Measurements from ENCODE around the gene DTNBP1.

Gene DTNBP1

DNA sequence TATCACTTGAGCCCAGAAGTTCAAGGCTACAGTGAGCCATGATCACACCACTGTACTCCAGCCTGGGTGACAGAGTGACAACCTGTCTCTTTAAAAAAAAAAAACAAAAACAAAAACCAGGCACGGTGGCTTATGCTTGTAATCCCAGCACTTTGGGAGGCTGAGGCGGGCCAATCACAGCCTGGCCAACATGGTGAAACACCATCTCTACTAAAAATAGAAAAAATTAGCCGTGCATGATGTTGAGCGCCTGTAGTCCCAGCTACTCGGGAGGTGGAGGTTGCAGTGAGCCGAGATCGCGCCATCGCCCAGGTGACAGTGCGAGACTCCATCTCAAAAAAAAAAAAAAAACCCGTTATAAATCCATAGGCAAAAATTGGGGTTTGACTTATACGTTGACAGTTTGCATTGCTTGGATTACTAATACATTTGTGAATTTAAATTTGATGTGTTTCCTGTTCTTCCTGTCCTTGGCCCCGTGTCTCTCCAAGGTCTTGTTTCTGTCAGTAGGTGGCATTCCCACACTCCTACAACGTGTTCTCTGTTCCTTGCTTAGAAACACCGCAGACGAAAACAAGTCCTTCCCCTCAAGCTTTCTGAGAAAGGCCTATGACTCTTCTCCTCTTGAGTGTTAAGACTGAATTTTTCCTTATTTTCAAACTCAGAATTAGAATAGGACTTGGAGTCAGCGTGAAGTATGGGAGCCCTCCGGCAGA lies 147.0 kb downstream of the DTNBP1 start:
- H3K27ac ChIP-seq: no peak overlapping the region
- TF ChIP-seq, protein P1, sequence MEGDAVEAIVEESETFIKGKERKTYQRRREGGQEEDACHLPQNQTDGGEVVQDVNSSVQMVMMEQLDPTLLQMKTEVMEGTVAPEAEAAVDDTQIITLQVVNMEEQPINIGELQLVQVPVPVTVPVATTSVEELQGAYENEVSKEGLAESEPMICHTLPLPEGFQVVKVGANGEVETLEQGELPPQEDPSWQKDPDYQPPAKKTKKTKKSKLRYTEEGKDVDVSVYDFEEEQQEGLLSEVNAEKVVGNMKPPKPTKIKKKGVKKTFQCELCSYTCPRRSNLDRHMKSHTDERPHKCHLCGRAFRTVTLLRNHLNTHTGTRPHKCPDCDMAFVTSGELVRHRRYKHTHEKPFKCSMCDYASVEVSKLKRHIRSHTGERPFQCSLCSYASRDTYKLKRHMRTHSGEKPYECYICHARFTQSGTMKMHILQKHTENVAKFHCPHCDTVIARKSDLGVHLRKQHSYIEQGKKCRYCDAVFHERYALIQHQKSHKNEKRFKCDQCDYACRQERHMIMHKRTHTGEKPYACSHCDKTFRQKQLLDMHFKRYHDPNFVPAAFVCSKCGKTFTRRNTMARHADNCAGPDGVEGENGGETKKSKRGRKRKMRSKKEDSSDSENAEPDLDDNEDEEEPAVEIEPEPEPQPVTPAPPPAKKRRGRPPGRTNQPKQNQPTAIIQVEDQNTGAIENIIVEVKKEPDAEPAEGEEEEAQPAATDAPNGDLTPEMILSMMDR (conservative IDR thresholded peaks at IDR 0.05): no peak

DNA sequence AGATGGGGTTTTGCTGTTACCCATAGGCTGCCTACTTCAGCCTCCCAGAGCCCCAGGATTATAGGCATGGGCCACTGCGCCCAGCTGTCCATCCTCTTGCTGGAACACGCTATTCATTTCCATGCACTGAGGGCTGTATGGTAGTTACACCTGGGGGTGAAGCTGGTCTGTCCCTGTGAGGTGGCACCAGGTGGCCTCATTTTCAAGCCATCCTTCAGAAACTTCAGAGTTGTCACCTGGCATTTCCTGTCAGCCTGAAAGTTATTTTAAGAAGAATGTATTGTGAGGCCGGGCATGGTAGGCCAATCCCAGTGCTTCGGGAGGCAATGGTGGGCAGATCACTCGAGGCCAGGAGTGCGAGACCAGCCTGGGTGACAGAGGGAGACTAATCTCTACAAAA lies 147.6 kb downstream of the DTNBP1 start:
- H3K27ac ChIP-seq: no peak overlapping the region
- TF ChIP-seq, protein P1 (conservative IDR thresholded peaks at IDR 0.05): no peak

DNA sequence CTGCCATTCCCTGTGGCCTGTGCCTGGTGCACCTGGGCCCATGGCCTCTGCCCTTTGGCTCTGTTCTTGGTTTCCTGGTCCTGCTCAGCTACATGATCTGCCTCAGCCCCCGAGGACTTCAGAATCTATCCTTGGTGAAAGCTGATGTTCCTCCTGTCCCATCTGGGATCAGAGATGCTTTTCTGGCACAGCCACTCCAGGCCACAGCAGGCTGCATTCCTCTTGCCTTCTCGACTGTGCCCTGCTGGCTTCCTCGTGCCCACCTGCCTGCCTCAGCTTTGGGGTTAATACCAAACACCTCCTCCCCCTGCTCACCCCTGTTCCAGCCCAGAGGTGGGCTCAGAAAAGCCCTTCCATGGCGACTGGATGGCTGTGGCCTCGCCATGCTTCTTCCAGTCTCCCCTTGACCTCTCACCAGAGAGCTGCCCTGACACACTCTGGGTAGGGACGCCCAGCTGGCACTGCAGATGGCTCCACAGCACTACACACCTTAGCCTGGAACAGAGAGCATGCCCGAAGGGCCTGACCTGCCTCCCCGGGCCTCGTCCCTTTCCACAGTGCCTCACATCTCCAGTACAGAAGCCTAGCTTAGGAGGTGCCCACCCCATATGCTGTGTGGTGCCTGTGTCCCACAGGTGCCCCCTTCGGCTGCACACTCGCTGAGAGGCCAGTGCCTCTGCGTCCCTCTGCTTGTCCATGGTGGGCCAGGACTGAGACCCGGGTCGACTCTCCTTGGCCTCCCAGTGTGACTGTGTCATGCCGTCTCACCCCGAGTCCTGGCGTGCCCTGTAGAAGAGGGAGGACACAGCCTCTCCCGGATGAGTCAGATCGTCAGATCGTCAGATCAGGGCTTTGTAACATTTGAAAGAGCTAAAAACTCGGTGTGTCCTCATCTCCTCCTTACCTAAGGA lies 148.8 kb downstream of the DTNBP1 start:
- H3K27ac ChIP-seq: no peak overlapping the region
- TF ChIP-seq, protein P1 (conservative IDR thresholded peaks at IDR 0.05): no peak

DNA sequence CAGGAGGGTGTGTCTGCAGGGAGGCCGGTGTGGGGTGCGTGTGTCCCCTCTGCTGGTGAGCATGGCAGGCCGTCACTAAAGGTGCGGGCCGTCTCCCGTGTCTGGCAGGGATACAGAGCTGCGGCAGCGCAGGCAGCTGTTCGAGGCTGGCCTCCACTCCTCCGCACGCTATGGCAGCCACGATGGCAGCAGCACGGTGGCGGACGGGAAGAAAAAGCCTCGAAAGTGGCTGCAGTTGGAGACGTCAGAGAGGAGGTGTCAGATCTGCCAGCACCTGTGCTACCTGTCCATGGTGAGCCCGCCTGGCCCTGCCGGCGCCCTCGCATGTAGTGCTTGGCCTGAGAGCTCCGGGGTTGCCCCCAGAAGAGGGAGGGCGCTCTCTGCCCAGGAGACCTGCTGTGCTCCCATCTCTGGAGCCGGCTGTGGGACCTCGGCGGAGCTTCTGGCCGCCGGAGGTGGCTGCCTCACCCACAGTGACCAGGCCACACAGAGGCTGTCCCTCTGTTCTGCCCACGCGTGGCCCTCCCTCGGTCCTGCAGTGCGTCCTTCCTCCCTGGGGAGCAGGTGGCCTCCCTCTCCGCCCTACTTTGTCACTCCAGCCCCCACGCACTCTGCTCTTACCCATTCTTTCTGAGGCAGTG lies 149.6 kb downstream of the DTNBP1 start:
- TF ChIP-seq, protein P1 (conservative IDR thresholded peaks at IDR 0.05): no peak
- H3K27ac ChIP-seq: no peak overlapping the region

DNA sequence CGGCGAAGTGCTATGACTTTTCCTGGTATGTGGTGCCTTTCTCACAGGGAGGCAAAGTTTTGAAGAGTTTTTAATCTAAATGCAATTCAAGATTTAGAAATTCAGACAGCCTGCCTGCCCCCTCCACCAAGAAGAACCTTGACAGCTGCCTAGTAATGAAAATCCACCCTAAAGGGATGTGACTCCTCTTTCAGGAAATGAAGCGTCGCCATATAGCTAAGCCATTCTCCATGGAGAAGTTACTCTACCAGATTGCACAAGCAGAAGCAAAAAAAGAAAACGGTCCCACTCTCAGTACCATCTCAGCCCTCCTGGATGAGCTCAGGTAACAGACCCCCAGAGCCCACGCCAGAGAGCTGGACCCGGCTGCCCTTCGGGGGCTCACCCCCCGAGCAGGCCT lies 150.1 kb downstream of the DTNBP1 start:
- H3K27ac ChIP-seq: no peak overlapping the region
- TF ChIP-seq, protein P1 (conservative IDR thresholded peaks at IDR 0.05): no peak

DNA sequence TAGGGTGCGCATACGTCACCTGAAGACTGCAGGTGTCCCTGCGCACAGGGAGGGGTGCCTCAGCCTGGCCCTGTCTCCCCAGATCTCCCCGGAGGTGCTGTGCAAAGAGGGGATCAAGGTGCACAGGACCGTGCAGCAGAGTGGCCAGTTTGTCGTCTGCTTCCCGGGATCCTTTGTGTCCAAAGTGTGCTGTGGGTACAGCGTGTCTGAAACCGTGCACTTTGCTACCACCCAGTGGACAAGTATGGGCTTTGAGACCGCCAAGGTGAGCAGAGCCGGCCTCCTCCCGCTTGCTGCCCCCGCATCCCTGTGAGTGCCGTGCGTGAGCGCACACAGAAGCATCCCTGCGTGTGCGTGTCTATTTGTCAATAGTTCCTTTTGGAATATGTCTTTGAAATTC lies 150.7 kb downstream of the DTNBP1 start:
- no peak overlapping the region for H3K27ac ChIP-seq
- TF ChIP-seq, protein P1 (conservative IDR thresholded peaks at IDR 0.05): no peak
